ENCODE data around the gene FUOM. TPM values are rescaled to one million over a fixed set of nuclear protein-coding genes. Genes with fewer than 3 reads are reported as not detected.

Gene FUOM
- total and polyA plus RNA-seq, 2 donors (not counting 3 experiments of a cell fraction or from before 2014, with no cell fraction given): 17.4 to 33.9 TPM

DNA sequence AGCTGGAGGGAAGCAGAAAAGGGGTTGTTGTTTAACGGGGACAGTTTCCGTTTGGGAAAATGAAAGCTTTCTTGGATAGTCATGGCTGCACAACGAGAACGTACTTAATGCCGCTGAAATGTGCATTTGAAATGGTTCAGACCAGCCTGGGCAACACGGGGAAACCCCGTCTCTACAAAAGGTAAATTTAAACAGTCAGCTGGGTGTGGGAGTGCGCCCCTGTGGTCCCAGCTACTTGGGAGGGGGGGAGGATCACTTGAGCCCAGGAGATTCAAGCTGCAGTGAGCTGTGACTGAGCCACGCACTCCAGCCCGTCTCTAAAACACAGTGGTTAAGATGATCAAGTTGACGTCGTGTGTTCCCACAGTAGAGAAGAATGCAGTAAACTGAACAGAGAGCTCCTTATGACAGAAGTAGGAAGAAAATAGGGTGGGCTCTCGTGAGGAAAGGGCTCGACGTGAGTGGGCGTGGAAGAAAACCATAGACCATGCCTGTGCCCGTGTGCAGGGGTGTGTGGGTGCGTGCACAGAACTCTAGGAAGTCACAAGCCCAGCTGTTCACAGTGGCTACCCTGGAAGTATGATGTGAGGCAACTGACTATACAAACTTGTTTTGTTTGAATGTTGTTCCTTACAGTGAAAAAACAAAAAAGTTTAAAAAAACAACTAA, 4.1 kb upstream of the FUOM start:
- Histone ChIP-seq H3K4me3 (replicated peaks in 1 of 3; ENCODE audit: insufficient read depth in 1 of 3, low read depth in 1 of 3, low read length in 3 of 3) (no peak overlapping the region), H3K9me3 (replicated peaks; ENCODE audit: control insufficient read depth, insufficient read depth, low read length) (no peaks in the 10 kb centered on the region), H3K27me3 (ENCODE audit: control insufficient read depth in 2 of 2, insufficient read depth in 2 of 2, low read length in 2 of 2) (no peaks in the 10 kb centered on the region), H2AFZ (ENCODE audit: low read depth, low read length) (no peak overlapping the region), H3K9me1 (replicated peaks; ENCODE audit: control insufficient read depth, extremely low read depth, insufficient read depth, low read length) (no peaks in the 10 kb centered on the region), H3K79me2 (ENCODE audit: control insufficient read depth, insufficient read depth, low read length) (no peaks in the 10 kb centered on the region), H3K9ac (replicated peaks; ENCODE audit: extremely low read depth, insufficient read depth, low read length) (no peak overlapping the region), H3K36me3 (ENCODE audit: control insufficient read depth in 2 of 2, extremely low read depth in 1 of 2, insufficient read depth in 2 of 2, low read length in 2 of 2) (peaks cover 0 to 26% of the 10 kb centered on the region in 2 experiments), H4K20me1 (replicated peaks; ENCODE audit: control insufficient read depth, extremely low read depth, insufficient read depth, low read length) (no peaks in the 10 kb centered on the region), H3K4me1 (ENCODE audit: control insufficient read depth, extremely low read depth, insufficient read depth, low read length) (peaks cover 3% of the 10 kb centered on the region), H3K4me2 (ENCODE audit: insufficient read depth, low read length) (no peak overlapping the region), H3K27ac (ENCODE audit: insufficient read depth, low read depth, low read length) (no peak overlapping the region)
- no peak for FAIRE-seq
- dilution Hi-C loops (cut with MboI; ENCODE audit: extremely low pct_ligation_motif_present, low sequenced_read_pairs) (no loop called here), intact Hi-C loops (cut with micrococcal nuclease) (no loop called here)
- ChIA-PET CTCF (interaction anchor here (1.0 to 1.1 kb wide), 2 partner anchors 28 to 32 kb away, joined by 3 to 4 read pairs; no protein-coding TSS in a partner anchor), POLR2A (interaction anchor here (1.0 kb wide), 1 partner anchor 11 kb away, joined by 4 read pairs; the partner anchor contains the start of gene ECHS1)
- no peak for TF ChIP-seq EZH2 (IDR thresholded peaks at IDR 0.05; ENCODE audit: borderline replicate concordance, low read depth, low read length, severe bottlenecking)
- no peak for TF ChIP-seq FOS (IDR thresholded peaks at IDR 0.05; ENCODE audit: borderline replicate concordance, insufficient read depth, low read length)
- TF ChIP-seq POLR2A (IDR thresholded peaks at IDR 0.05; ENCODE audit: low read depth, low read length): no peak
- TF ChIP-seq POLR2AphosphoS5 (IDR thresholded peaks at IDR 0.05; ENCODE audit: insufficient read depth, low read depth, low read length): no peak
- TF ChIP-seq, protein P1, sequence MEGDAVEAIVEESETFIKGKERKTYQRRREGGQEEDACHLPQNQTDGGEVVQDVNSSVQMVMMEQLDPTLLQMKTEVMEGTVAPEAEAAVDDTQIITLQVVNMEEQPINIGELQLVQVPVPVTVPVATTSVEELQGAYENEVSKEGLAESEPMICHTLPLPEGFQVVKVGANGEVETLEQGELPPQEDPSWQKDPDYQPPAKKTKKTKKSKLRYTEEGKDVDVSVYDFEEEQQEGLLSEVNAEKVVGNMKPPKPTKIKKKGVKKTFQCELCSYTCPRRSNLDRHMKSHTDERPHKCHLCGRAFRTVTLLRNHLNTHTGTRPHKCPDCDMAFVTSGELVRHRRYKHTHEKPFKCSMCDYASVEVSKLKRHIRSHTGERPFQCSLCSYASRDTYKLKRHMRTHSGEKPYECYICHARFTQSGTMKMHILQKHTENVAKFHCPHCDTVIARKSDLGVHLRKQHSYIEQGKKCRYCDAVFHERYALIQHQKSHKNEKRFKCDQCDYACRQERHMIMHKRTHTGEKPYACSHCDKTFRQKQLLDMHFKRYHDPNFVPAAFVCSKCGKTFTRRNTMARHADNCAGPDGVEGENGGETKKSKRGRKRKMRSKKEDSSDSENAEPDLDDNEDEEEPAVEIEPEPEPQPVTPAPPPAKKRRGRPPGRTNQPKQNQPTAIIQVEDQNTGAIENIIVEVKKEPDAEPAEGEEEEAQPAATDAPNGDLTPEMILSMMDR (IDR thresholded peaks at IDR 0.05; ENCODE audit: extremely low read depth in 1 of 2, insufficient read depth in 1 of 2, low read depth in 1 of 2, low read length in 2 of 2): no peak
- TF ChIP-seq MYC (IDR thresholded peaks at IDR 0.05; ENCODE audit: low read depth, low read length): no peak
- TF ChIP-seq JUN (IDR thresholded peaks at IDR 0.05; ENCODE audit: borderline replicate concordance, insufficient read depth, insufficient read length, low read depth): no peak
- TF ChIP-seq GATA2 (IDR thresholded peaks at IDR 0.05; ENCODE audit: insufficient read depth, insufficient read length, low read depth, low read length): no peak
- TF ChIP-seq, protein P2, sequence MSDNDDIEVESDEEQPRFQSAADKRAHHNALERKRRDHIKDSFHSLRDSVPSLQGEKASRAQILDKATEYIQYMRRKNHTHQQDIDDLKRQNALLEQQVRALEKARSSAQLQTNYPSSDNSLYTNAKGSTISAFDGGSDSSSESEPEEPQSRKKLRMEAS (IDR thresholded peaks at IDR 0.05; ENCODE audit: insufficient read depth, insufficient read length): no peak
- no TSS peak for BruUV-seq (replicated peaks)
- no peak for DNase-seq (ENCODE audit: low read depth, low spot score)

All from endothelial cell of umbilical vein (primary cell).